Measurements from ENCODE around the gene PET117.
"Not testable (repeated sequence)": the region's sequence is repeated elsewhere in the genome, so short reads cannot be mapped to it uniquely, and the experiment has no call there.

The PET117 gene

GRCh38 chr20:18137412-18138265 is at the start of gene PET117, which contains the start of gene KAT14:
Gene PET117 (plus strand): TSS chr20:18137863. CDS start chr20:18137956, 93 bp downstream.
Gene KAT14 (plus strand): TSS chr20:18137863. CDS start chr20:18142661, 4,798 bp downstream.
- peak; percentile 89 for DNase-seq

GRCh38 chr20:18088298-18088697 is 49.4 kb upstream of the PET117 start:
- DNase-seq: not testable (repeated sequence)

DNA sequence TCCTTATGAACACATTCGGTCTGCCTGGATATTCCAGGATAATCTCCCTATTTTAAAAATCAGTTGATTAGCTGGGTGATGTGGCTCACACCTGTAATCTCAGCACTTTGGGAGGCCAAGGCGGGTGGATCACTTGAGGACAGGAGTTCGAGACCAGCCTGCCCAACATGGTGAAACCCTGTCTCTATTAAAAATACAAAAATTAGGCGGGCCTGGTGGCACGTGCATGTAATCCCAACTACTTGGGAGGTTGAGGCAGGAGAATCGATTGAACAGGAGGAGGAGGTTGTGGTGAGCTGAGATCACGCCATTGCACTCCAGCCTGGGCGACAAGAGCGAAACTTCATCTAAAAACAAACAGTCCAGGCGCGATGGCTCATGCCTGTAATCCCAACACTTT is 48.8 kb upstream of the PET117 start:
- DNase-seq: not testable (repeated sequence)

- no peak for DNase-seq
These were observed 47.6 kb upstream of the PET117 start for GRCh38 chr20:18090044-18090443.

GRCh38 chr20:18090477-18090876 is 47.2 kb upstream of the PET117 start:
- DNase-seq: no peak

DNA sequence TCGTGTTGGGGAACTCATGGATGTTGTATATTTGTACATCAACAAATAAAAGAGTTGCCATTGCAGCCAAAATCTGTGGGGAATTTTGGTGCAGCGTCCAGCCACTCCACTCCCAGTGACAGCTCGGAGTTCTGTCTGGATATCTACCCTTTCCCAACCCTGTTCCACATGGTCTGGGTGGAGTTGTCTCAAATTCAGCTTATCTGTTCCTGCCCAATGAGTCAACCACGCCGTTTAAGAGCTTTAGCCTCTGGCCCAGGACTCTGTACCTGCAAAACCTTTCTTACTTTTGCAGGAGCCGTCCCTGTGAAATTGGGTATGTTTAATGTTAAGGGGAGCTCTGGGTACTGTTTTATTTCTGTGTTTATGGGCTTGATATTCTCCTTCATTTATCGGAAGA is 46.0 kb upstream of the PET117 start:
- no peak for DNase-seq

GRCh38 chr20:18092890-18093289 is 44.8 kb upstream of the PET117 start:
- no peak for DNase-seq

GRCh38 chr20:18093388-18093787 is 44.3 kb upstream of the PET117 start:
- DNase-seq: no peak

DNA sequence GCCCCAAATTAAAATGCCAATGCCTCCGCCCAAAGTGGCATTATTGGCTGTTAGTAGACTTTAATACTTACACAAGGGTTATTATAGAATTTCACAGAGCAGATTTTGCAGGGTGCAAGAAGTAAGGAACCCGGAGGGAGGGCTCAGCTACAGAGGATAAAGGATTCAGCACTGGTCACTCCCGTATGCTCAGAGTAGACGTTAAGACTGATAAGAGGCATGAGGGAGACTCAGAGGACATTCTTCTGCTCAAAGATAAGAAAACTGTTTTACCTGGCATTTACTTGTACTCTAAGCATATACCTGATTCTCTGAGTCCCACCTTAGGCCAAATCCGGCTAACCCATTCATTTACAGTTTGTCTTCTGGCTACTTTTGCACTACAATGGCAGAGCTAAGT is 43.5 kb upstream of the PET117 start:
- DNase-seq: no peak

DNA sequence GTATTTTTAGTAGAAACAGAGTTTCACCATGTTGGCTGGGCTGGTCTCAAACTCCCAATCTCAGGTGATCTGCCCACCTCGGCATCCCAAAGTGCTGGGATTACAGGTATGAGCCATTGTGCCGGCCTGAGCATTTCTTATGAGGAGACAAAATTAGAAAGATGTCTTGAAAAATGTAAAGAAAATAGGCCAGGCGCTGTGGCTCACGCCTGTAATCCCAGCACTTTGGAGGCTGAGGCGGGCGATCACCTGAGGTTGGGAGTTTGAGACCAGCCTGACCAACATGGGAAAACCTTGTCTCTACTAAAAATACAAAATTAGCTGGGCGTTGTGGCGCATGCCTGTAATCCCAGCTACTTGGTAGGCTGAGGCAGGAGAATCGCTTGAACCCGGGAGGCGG is 37.1 kb upstream of the PET117 start:
- DNase-seq: not testable (repeated sequence)

DNA sequence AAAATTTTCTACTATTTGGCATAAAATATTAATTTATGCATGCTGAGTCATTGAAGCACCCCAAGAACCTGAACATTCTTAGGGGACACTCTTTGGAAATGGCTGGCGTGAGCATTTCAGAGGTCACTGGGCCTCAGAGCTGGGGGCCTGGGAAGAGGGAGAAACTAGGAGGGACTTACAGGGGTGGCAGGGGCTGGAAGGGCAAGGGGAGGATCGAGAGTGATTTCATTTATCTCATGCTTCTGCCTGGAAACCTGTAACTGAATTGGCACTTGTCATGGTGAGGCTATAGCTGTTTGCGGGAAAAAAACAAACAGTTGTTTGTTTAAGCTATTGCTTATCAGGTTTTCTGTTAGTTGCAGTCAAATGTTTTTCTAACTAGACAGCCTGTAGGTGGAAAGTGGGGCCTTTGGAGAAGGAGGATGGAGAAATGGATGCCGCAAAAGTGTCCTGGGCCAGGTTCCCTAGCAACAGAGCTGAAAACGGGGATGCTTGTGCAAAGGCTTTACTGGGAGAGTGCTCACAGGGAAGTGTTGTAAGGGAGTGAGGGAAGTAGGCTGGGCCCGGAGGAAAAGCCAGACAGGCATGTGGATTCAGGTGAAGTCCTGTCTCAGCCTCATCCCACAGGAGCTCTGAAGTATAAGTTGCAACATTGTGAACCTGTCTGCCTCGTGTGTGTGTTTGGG is 36.4 kb upstream of the PET117 start:
- DNase-seq: no peak

- DNase-seq: peak; percentile 97
These were observed 34.2 kb upstream of the PET117 start for GRCh38 chr20:18103497-18103896.

DNA sequence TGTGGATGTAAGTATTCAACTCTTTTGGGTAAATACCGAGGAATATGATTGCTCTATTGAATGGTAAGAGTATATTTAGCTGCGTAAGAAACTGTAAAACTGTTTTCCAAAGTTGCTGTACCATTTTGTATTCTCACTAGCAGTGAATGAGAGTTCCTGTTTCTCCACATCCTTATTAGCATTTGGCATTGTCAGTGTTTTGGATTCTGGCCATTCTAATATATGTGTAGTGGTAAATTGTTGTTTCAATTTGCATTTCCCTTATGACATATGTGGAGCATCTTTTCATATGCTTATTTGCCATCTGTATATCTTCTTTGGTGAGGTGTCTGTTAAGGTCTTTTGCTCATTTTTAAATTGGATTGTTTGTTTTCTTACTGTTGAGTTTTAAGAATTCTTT is 29.3 kb upstream of the PET117 start:
- DNase-seq: no peak

- DNase-seq: not testable (repeated sequence)
These were observed 9.1 kb upstream of the PET117 start for GRCh38 chr20:18128574-18128973.

DNA sequence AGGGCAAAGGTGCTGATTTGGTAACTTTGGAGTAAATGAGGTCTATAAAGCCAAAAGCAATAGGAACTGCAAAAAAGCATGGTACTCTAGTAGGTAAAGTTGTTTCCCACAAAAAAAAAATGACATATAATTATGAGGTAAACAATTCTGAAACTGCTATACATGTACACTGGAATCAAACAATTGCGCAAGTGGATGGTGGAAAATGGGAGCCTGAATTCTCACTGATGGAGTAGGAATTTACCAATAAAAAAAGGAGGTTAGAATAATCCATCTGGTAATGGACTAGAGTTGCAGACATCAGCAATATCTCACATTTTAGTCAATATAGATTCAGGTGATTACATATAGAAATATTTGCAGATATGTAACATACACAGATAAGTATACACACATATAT is 5.0 kb upstream of the PET117 start:
- no peak for DNase-seq

DNA sequence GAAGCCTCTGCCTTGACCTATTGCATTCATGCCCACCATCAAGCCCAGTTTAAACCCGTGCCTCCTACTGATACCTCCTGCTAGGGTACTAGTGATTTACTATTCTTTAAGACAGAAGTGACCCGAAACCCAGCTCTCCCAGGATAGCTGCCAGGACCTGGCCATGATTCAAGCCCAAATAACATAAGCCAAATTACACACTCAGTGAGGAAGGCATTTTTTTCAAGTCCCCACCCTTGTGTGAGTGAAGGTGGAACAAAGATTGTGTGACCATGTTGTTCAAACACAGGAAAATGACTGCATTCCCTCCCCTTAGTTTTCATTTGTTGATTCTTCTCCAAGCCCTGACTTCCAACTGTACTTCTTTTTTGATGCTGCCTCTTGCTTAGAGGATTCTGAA is 3.7 kb upstream of the PET117 start:
- DNase-seq: no peak

GRCh38 chr20:18138266-18138582 is 561 bp downstream of the PET117 start:
- DNase-seq: peak; percentile 68

DNA sequence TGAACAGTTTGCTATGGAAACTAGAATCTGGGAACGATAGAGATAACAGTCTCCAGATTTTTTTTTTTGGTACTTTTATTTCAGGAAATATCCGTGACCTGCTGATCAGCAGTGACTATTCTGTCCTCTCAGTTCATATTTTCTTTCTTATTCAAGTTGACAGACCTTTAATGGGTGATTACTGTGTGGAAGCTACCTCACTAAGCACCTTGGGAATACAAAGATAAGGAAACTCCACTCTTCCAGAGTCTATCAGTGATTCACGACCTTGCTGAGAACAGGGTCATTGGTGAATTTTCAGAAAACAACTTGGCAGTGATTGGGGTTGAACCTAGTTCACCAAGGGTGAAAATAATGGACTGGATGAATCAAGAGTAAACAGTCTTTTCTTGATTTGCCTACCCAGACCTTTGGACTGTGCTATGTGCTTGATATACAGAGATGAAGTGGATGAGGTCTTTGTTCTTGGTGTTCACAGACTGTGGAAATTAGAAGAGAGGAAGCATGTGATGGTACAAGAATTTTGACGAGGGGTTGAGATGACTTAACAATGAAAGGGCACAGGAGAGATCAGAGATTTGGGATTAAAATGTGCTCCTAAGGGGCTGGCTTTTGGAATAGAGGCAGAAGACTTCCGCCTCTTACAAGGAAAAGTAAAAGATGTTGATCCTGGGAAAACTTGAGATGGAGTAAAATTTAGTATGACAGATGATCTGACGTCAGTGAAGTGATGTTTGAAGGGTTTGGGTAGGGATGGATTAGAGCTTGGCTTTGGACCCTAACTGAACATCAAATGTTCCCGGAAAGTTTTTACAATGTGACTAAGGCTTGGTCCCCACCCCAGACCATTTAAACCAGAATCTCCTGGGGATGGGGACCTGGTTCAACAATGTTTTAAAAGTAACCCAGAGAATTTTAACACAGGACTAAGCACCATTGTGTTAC is 1.2 kb downstream of the PET117 start:
- DNase-seq: peak; percentile 40

- no peak for DNase-seq
These were observed 2.2 kb downstream of the PET117 start for GRCh38 chr20:18139832-18140231.

DNA sequence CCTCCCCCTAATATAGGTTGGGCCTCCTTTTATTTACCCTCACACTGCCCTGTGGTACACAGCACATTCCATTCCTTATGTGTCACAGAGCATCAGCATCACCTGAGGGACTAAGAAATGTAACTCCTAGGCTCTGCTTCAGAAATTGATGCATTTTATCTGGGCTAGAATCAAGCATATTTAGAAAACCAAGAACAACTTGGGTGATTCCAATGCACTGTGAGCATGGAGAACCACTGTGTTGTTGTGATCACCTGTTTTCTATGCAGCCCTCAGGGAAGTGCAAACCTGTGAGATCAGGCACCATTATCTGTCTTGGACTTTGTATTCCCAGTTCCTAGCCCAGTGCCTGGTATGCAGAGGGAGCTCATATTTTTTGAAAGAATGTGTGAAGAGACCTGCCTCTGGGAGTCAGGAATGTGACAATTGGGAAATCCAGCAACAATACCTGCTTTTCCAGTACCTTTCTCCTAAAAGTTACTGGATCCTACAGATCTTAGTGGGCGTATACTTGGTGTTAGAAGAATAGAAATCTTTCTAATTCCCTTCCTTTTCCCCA is 7.0 kb downstream of the PET117 start:
- no peak for DNase-seq

GRCh38 chr20:18154342-18154741 is 16.7 kb downstream of the PET117 start:
- no peak for DNase-seq

- no peak for DNase-seq
These were observed 18.4 kb downstream of the PET117 start for GRCh38 chr20:18156045-18156444.

- no peak for DNase-seq
These were observed 26.7 kb downstream of the PET117 start for GRCh38 chr20:18164356-18164755.

All from NCI-H748 treated with DMSO at 0.1 percent for 48 hours (cell line).